H1 (cell line): ENCODE data around the gene RNF5. TPM values are rescaled to one million over a fixed set of nuclear protein-coding genes. Genes with fewer than 3 reads are reported as not detected.

Experiments used
- CTCF ChIA-PET: fragments of 300-600 bp; sonication (Branson Sonifier 250); formaldehyde crosslinking; loops from one replicate; lab custom pipeline; 2021; ENCODE audit not compliant: partially characterized antibody; lab: Charles Lee
- POLR2A ChIA-PET: fragments of 300-600 bp; sonication (Branson Sonifier 250); formaldehyde crosslinking; loops from one replicate; lab custom pipeline; 2021; ENCODE audit warnings: inconsistent platforms; ENCODE audit not compliant: partially characterized antibody; lab: Charles Lee
- DNase-seq, 2 experiments: peaks; one replicate each; pipeline versions ENCODE4 v3.0.0 to v3.0.0-alpha.2; 2010 to 2022; ENCODE audit warnings: low spot score in 2 of 2, low read depth in 1 of 2, mixed read lengths in 1 of 2
- FAIRE-seq: peaks from 2 replicates; lab custom pipeline; 2011; peaks lifted over from hg19 to GRCh38; lab: Jason Lieb, UNC
- H2AFZ ChIP-seq: 2 replicates; pipeline ENCODE4 v1.8.1; 2012; ENCODE audit warnings: low read length, inconsistent platforms
- H2AK5ac ChIP-seq: 2 replicates; pipeline ENCODE4 v1.6.1; 2013; ENCODE audit warnings: low read depth, low read length
- H2BK120ac ChIP-seq: replicated peaks from 2 replicates; pipeline ENCODE3; 2013; ENCODE audit warnings: low read depth, low read length, inconsistent platforms
- H2BK12ac ChIP-seq: 2 replicates; pipeline ENCODE4 v1.6.1; 2013; ENCODE audit warnings: low read depth, low read length
- H2BK15ac ChIP-seq: 2 replicates; pipeline ENCODE4 v1.6.1; 2013; ENCODE audit warnings: low read length
- H2BK20ac ChIP-seq: 2 replicates; pipeline ENCODE4 v1.6.1; 2013; ENCODE audit warnings: low read length
- H2BK5ac ChIP-seq: 2 replicates; pipeline ENCODE4 v1.6.1; 2013; ENCODE audit warnings: low read depth, low read length
- H3K14ac ChIP-seq: 2 replicates; pipeline ENCODE4 v1.6.1; 2013; ENCODE audit warnings: inconsistent platforms; ENCODE audit not compliant: insufficient read length
- H3K18ac ChIP-seq: 2 replicates; pipeline ENCODE4 v1.6.1; 2013; ENCODE audit warnings: low read length; ENCODE audit errors: extremely low read depth
- H3K23ac ChIP-seq: 2 replicates; pipeline ENCODE4 v1.6.1; 2013; ENCODE audit warnings: inconsistent platforms; ENCODE audit not compliant: insufficient read length
- H3K23me2 ChIP-seq: 2 replicates; pipeline ENCODE4 v1.6.1; 2013; ENCODE audit warnings: low read depth, low read length
- H3K27ac ChIP-seq: 2 replicates; pipeline ENCODE4 v1.6.1; 2011; ENCODE audit warnings: low read depth, low read length, inconsistent platforms
- H3K27me3 ChIP-seq, 4 experiments: replicated peaks in 1 of 4; 1 replicate in 1 of 4; 2 replicates in 3 of 4; pipeline versions ENCODE4 v1.6.1 to v1.8.1; 2011 to 2013; ENCODE audit warnings: low read length in 3 of 4, mild to moderate bottlenecking in 3 of 4, inconsistent platforms in 2 of 4, mixed read lengths in 2 of 4, moderate library complexity in 1 of 4; ENCODE audit not compliant: control insufficient read depth in 3 of 4, insufficient read depth in 3 of 4; ENCODE audit errors: extremely low read depth in 1 of 4
- H3K36me3 ChIP-seq, 4 experiments: 2 replicates each; pipeline versions ENCODE4 v1.6.1 to v1.8.1; 2011 to 2013; ENCODE audit warnings: mild to moderate bottlenecking in 4 of 4, low read length in 3 of 4, moderate library complexity in 2 of 4, control low read depth in 1 of 4, inconsistent platforms in 1 of 4; ENCODE audit not compliant: insufficient read depth in 4 of 4, control insufficient read depth in 2 of 4
- H3K4ac ChIP-seq: replicated peaks from 2 replicates; pipeline ENCODE3; 2013; ENCODE audit warnings: low read length, low read depth, mixed read lengths, inconsistent platforms; ENCODE audit not compliant: insufficient read length
- H3K4me1 ChIP-seq, 4 experiments: replicated peaks in 1 of 4; 1 replicate in 1 of 4; 2 replicates in 3 of 4; pipeline versions ENCODE4 v1.6.1 to v1.8.1; 2011 to 2013; ENCODE audit warnings: low read length in 3 of 4, inconsistent platforms in 2 of 4, mixed read lengths in 1 of 4; ENCODE audit not compliant: insufficient read depth in 4 of 4, control insufficient read depth in 3 of 4
- H3K4me2 ChIP-seq, 2 experiments: 2 replicates each; pipeline versions ENCODE4 v1.6.1 to v1.8.1; 2011 to 2013; ENCODE audit warnings: low read depth in 2 of 2, low read length in 2 of 2, control low read depth in 1 of 2, inconsistent platforms in 1 of 2, mild to moderate bottlenecking in 1 of 2; ENCODE audit not compliant: insufficient read depth in 1 of 2
- H3K4me3 ChIP-seq, 4 experiments: fragments of 200-600, 300-600 bp in 1 of 4; sonication (generic), shearing (Covaris generic), sonication (Bioruptor Twin) in 1 of 4; 2 replicates each; pipeline versions ENCODE4 v1.5.1 to v1.8.1; 2011 to 2016; ENCODE audit warnings: low read length in 4 of 4, low read depth in 3 of 4, control low read depth in 2 of 4, inconsistent platforms in 2 of 4, mild to moderate bottlenecking in 2 of 4, mixed read lengths in 1 of 4, moderate library complexity in 1 of 4; ENCODE audit not compliant: insufficient read depth in 2 of 4; ENCODE audit errors: extremely low read depth in 1 of 4
- H3K56ac ChIP-seq: replicated peaks from 2 replicates; pipeline ENCODE3; 2013; ENCODE audit warnings: low read depth, mild to moderate bottlenecking, mixed read lengths, low read length, inconsistent platforms; ENCODE audit not compliant: insufficient read length
- H3K79me1 ChIP-seq: 2 replicates; pipeline ENCODE4 v1.6.1; 2013; ENCODE audit warnings: low read depth, low read length, control low read depth
- H3K79me2 ChIP-seq, 2 experiments: 2 replicates each; pipeline versions ENCODE4 v1.6.1 to v1.8.1; 2012 to 2013; ENCODE audit warnings: low read length in 2 of 2, mild to moderate bottlenecking in 2 of 2, inconsistent platforms in 1 of 2; ENCODE audit not compliant: insufficient read depth in 2 of 2, control insufficient read depth in 1 of 2
- H3K9ac ChIP-seq, 4 experiments: replicated peaks in 1 of 4; 1 replicate in 1 of 4; 2 replicates in 3 of 4; pipeline versions ENCODE4 v1.6.1 to v1.8.1; 2011 to 2013; ENCODE audit warnings: low read depth in 3 of 4, low read length in 3 of 4, control low read depth in 2 of 4, mild to moderate bottlenecking in 2 of 4, moderate library complexity in 2 of 4, inconsistent platforms in 1 of 4; ENCODE audit errors: extremely low read depth in 1 of 4
- H3K9me3 ChIP-seq, 2 experiments: 2 replicates each; pipeline versions ENCODE4 v1.6.1 to v1.8.1; 2012 to 2013; ENCODE audit warnings: mild to moderate bottlenecking in 2 of 2, moderate library complexity in 2 of 2, control low read depth in 1 of 2, inconsistent platforms in 1 of 2, low read depth in 1 of 2, low read length in 1 of 2, mixed read lengths in 1 of 2; ENCODE audit not compliant: insufficient read depth in 2 of 2
- H4K20me1 ChIP-seq, 2 experiments: replicated peaks in 1 of 2; 2 replicates each; pipeline versions ENCODE3 to v1.8.1; 2011 to 2013; ENCODE audit warnings: inconsistent platforms in 2 of 2, low read length in 2 of 2, mild to moderate bottlenecking in 1 of 2; ENCODE audit not compliant: insufficient read depth in 2 of 2, control insufficient read depth in 1 of 2
- H4K5ac ChIP-seq: 2 replicates; pipeline ENCODE4 v1.6.1; 2013; ENCODE audit warnings: low read length, low read depth, mixed read lengths, inconsistent platforms; ENCODE audit not compliant: insufficient read length
- H4K8ac ChIP-seq: 2 replicates; pipeline ENCODE4 v1.8.0; 2013; ENCODE audit warnings: mild to moderate bottlenecking, moderate library complexity, low read length, inconsistent platforms; ENCODE audit not compliant: insufficient read depth; ENCODE audit errors: extremely low read depth
- H4K91ac ChIP-seq: replicated peaks from 2 replicates; pipeline ENCODE3; 2013; ENCODE audit warnings: low read length, mixed read lengths, inconsistent platforms; ENCODE audit not compliant: insufficient read length
- BACH1 ChIP-seq: IDR thresholded peaks from 2 replicates; pipeline ENCODE4 v1.6.1; 2012; ENCODE audit warnings: low read length, improper control_type of control experiment
- CTBP2 ChIP-seq: IDR thresholded peaks from 2 replicates; pipeline ENCODE4 v1.7.0; 2011; ENCODE audit warnings: borderline replicate concordance, mild to moderate bottlenecking, moderate library complexity, mixed read lengths, low read length; ENCODE audit not compliant: insufficient read depth, insufficient read length
- EP300 ChIP-seq, 2 experiments: IDR thresholded peaks; 1 replicate in 1 of 2; 2 replicates in 1 of 2; pipeline ENCODE4 v1.6.1; 2011 to 2012; ENCODE audit warnings: low read depth in 2 of 2, low read length in 2 of 2, mild to moderate bottlenecking in 2 of 2, borderline replicate concordance in 1 of 2, inconsistent platforms in 1 of 2, moderate library complexity in 1 of 2
- HDAC6 ChIP-seq: IDR thresholded peaks from one replicate; pipeline ENCODE4 v1.7.1; 2012; ENCODE audit warnings: low read depth, mild to moderate bottlenecking, inconsistent platforms, low read length, moderate library complexity
- RXRA ChIP-seq: IDR thresholded peaks from 2 replicates; pipeline ENCODE4 v1.6.1; 2011; ENCODE audit warnings: low read depth, mild to moderate bottlenecking, low read length, moderate library complexity; ENCODE audit not compliant: insufficient read depth
- WGBS, 2 experiments: shearing (Covaris generic) in 1 of 2; methylation state at CpG; one replicate each; pipeline versions ENCODE4 v1.1.6 to v1.1.7; 2013 to 2015; ENCODE audit warnings: low lambda C conversion rate in 2 of 2, mixed read lengths in 2 of 2, inconsistent platforms in 1 of 2, low coverage in 1 of 2, missing lambda C conversion rate in 1 of 2; ENCODE audit not compliant: insufficient replicate concordance in 2 of 2, insufficient coverage in 1 of 2, insufficient read length in 1 of 2; ENCODE audit errors: extremely low coverage in 1 of 2, missing lambda C conversion rate in 1 of 2; 5-methylcytosine and 5-hydroxymethylcytosine counted together
- polyA plus RNA-seq, 7 experiments: library from polyadenylated mRNA; depleted of rRNA in 3 of 7; stranded (reverse) in 5 of 7; unstranded in 2 of 7; fragments of >200 nt in 5 of 7; fragments of 200-250 nt in 2 of 7; gene quantifications; 1 replicate in 5 of 7; 2 replicates in 1 of 7; 4 replicates in 1 of 7; pipeline versions ENCODE4 v1.2.1 to v1.2.3, GENCODE V29; 2011 to 2013; ENCODE audit warnings: missing spikeins in 2 of 7, mixed read lengths in 2 of 7
- total RNA-seq: library from RNA; stranded (reverse); fragmentation: NEBNext Ultra II Directional; extraction: Animal tissue kit (Norgen Biotek cat#: 25700); gene quantifications from 2 replicates; pipeline ENCODE4 v1.2.1, GENCODE V29; 2021
- TF ChIP-seq, protein P1 (sequence below): IDR thresholded peaks from 2 replicates; pipeline ENCODE4 v1.6.1; 2012; ENCODE audit warnings: inconsistent platforms

Gene RNF5
- total and polyA plus RNA-seq, 2 of the 8 experiments (the other 6 are each of a cell fraction or from before 2014, with no cell fraction given), result 90.0 to 158 TPM

DNA sequence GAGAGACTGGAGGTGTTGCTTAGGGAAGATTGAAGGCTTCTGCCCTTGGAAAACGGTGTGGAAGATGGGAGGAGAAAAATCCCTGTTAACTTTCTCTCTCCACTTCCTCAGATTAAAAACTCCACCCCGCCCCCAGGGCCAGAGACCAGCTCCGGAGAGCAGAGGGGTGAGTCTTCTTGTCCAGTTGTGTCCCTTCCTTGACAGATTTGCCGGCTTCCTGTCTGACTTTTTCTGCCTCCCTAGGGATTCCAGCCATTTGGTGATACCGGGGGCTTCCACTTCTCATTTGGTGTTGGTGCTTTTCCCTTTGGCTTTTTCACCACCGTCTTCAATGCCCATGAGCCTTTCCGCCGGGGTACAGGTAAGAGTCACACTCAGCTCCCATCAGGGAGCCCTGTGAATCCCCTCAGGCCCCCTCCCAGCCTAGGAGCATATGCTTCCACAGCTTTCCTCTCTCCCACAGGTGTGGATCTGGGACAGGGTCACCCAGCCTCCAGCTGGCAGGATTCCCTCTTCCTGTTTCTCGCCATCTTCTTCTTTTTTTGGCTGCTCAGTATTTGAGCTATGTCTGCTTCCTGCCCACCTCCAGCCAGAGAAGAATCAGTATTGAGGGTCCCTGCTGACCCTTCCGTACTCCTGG, 1.7 kb downstream of the RNF5 start:
- CTCF ChIA-PET, result interaction anchor here (1.9 to 2.7 kb wide), 2 partner anchors 11 to 16 kb away, joined by 4 to 7 read pairs; partner anchors contain the start of gene PBX2
- POLR2A ChIA-PET, result interaction anchor here (0.8 to 7.9 kb wide), 6 partner anchors 13 to 353 kb away, joined by 3 to 194 read pairs (median 4); partner anchors contain the start of genes EGFL8, GPSM3, HSPA1B and PBX2
- WGBS, 2 experiments, result 87% methylated on average over 10 of the region's 10 CpGs; no CpG with 5 or more reads in 1 of the 2 experiments

More for the DNA sequence above, 1.7 kb downstream of the RNF5 start:
- peaks cover 0 to 2% of the 10 kb centered on the region in 2 experiments for H4K20me1 ChIP-seq
- no peak overlapping the region for H3K4me3 ChIP-seq
- no peak for DNase-seq
- H3K4me2 ChIP-seq, result peak overlapping the region in 1 of 2 experiments; percentile 100; a peak in 1 of 4 replicates
- no peak overlapping the region for H3K14ac ChIP-seq
- no peak overlapping the region for H2BK15ac ChIP-seq
- H4K91ac ChIP-seq, result no peak overlapping the region
- H3K56ac ChIP-seq, result no peak overlapping the region
- no peak overlapping the region for H3K18ac ChIP-seq
- peaks cover under 1 to 13% (median 5%) of the 10 kb centered on the region in 4 experiments; a peak in 6 of 7 replicates for H3K4me1 ChIP-seq
- no peak overlapping the region for H3K27ac ChIP-seq
- no peaks in the 10 kb centered on the region for H3K9me3 ChIP-seq
- H3K79me1 ChIP-seq, result peaks cover 6% of the 10 kb centered on the region; the same call in 1 of the 2 replicates
- no peak overlapping the region for H2BK5ac ChIP-seq
- no peak overlapping the region for H4K8ac ChIP-seq
- no peak overlapping the region for H2BK120ac ChIP-seq
- H2BK20ac ChIP-seq, result no peak overlapping the region
- H3K27me3 ChIP-seq, result no peaks in the 10 kb centered on the region; a peak in 1 of 7 replicates
- H3K23ac ChIP-seq, result no peak overlapping the region
- no peak overlapping the region for H4K5ac ChIP-seq
- no peak overlapping the region for H2AFZ ChIP-seq
- FAIRE-seq, result no peak
- no peak overlapping the region for H3K4ac ChIP-seq
- H3K23me2 ChIP-seq, result peaks cover 26% of the 10 kb centered on the region
- no peak for TF ChIP-seq HDAC6
- TF ChIP-seq BACH1, result no peak
- TF ChIP-seq, protein P1, sequence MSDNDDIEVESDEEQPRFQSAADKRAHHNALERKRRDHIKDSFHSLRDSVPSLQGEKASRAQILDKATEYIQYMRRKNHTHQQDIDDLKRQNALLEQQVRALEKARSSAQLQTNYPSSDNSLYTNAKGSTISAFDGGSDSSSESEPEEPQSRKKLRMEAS, result no peak
- TF ChIP-seq RXRA, result no peak
- no peak for TF ChIP-seq EP300 (IDR thresholded peaks at IDR 0.05; ENCODE audit: borderline replicate concordance in 1 of 2, low read depth in 2 of 2, low read length in 2 of 2)
- no peak for TF ChIP-seq CTBP2
- H3K9ac ChIP-seq, result peak overlapping the region in 1 of 4 experiments; percentile 87; a peak in 1 of 7 replicates
- no peak overlapping the region for H2AK5ac ChIP-seq
- peaks cover 2 to 21% of the 10 kb centered on the region in 2 experiments; a peak in 3 of 4 replicates for H3K79me2 ChIP-seq
- peaks cover 4 to 27% (median 19%) of the 10 kb centered on the region in 4 experiments; a peak in 7 of 8 replicates for H3K36me3 ChIP-seq
- no peak overlapping the region for H2BK12ac ChIP-seq
